Limb (tissue), 2 donors: ENCODE data around the gene CATSPERZ.
"Not testable (repeated sequence)": the region's sequence is repeated elsewhere in the genome, so short reads cannot be mapped to it uniquely, and the experiment has no call there.

Source experiments
- DNase-seq, 2 donors: peaks; one replicate each; pipeline ENCODE4 v3.0.0-alpha.2; 2016; ENCODE audit errors: extremely low spot score in 2 of 2

The CATSPERZ gene

DNA sequence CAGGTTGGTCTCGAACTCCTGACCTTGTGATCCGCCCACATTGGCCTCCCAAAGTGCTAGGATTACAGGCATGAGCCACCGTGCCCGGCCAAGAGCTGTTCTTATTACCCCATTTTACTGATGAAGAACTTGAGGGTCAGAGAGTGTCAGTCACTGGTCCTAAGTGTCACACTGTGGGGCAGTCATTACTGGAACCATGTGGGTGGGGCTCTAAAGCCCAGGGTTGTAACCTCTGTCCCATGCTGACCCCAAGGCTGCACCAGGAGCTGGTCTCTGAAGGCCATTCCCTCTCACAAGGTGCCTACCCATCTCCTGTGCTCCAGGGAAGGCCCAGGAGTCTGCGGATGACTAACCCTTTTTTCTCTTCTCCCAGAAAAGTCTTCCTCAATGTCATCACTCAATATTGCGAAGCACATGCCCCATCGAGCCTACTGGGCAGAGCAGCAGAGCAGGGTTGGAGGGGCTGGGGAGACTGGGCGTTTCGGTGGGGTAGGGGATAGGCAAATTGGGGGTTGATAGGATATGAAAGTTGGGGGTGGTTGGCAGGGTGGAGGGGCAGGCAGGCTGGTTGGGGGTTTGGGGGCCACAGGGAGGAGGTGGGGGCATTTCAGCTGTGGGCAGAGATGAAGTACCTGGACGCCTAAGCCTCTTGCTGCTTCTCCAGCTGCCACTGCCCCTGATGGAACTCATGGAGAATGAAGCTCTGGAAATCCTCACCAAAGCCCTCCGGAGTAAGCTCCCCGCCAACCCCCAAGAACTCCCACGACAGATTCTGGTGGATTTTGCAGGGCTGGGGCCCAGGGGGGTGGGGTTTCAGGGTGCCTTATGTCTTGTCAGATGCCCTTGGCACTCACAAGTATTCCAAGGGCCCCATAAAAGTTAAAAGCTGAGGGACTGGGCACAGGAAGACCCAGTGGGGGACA lies 3.2 kb downstream of the CATSPERZ start:
- DNase-seq = no peak

DNA sequence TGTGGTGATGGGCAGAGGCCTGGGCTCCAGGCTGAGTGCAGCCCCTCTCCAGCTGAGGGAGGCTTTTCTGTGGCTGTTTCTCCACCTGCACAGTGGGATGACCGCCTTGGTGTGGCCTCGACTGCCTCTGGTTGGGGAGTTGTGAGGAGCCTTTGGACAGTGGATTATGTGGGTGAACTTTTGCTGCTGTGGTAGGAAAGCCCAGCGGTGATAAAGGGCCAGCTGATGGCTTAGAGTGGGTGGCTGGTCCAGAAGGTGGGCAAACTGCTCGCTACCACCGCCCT lies 3.8 kb downstream of the CATSPERZ start:
- DNase-seq = no peak

DNA sequence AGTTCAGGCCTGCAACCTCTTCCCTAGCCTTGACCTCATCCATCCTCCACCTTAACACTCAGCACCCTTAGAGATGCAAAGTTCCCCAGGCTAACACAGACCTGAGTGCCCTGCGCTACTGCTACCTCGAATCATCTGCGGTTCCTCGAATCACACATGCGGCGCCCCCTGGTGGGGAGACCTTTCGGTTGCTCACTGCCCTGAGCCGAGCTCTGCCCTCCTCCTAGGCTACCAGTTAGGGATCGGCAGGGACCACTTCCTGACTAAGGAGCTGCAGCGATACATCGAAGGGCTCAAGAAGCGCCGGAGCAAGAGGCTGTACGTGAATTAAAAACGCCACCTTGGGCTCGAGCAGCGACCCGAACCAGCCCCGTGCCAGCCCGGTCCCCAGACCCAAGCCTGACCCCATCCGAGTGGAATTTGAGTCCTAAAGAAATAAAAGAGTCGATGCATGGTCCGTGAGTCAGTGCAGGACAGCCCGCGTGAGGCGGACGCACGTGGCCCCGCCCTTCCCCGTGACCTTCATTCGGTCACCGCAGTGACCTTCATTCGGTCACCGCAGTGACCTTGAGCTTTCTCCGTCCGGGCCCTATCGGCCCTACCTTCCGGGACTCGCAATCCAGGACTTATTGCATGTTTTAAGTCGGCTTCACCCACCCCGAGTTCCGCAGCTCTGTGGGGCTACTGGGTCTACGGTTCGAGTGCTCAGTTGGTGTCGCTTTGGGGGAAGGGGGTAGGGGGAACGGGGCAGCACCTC lies 4.3 kb downstream of the CATSPERZ start:
- DNase-seq = peak; percentile 85 to 93

DNA sequence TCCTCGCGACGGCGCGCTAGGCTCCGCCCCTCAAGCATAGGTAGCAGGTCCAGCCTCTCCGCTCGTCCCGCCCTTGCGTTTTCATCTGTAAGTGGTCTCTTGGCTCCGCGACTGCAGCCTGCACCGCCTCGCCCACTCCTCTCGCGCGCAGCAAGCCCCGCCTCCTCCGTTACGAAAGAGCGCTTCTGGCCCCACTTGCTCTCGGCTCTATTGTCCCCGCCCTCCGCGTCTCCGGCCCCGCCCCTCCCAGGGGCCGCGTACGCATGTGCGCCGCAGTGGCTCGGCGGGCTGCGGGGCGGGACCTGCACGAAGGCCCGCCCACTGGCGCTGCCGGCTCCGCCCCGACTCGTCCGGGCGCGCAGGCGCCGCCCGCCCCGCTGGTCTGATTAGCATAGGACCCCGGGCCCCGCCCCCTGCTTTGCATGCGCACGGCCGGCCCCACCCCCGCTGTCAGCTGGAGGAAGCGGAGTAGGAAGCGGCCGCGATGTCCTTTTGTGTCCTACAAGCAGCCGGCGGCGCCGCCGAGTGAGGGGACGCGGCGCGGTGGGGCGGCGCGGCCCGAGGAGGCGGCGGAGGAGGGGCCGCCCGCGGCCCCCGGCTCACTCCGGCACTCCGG lies 5.0 kb downstream of the CATSPERZ start, which contains the start of gene ESRRA:
ESRRA (plus strand) TSS at position 450 of the 616 bp plus-strand sequence. CDS start 1,656 bp downstream, outside the sequence.
- DNase-seq = peak; percentile 99 to 100

DNA sequence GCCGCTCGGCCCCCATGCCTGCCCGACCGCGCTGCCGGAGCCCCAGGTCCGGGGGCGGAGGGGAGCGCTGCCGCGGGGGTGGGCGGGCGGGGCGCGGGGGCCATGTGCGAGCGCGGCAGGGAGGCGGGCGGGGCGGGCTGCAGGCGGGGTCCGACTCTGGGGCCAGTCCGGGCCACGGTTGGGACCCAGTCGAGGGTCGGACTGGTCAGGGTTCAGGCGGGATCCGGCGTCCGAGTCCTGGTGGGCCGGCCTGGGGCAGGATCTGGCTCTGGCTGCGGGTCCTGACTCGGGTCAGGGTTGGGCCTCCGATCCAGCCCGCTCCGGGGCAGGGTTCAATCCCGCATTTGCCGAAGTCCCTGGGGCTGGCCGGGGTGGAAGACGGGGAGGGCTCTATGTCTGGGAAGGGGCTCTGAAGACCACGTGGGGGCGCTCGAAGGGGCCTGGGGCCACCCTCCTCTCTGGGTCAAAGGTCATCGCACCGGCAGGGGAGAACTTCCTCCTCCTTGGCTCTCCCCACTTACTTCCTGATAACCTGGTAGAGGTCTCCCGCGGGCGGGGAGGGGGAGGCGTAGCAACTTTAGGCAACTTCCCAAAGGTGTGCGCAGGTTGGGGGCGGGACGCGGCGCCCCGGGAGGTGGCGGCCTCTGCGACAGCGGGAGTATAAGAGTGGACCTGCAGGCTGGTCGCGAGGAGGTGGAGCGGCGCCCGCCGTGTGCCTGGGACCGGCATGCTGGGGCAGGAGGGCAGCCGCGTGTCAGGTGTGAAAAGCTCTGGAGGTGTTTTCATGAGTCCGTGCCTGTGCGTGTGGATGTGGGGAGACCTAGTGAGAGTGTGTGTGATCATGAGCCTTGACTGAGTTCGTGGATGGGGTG lies 5.8 kb downstream of the CATSPERZ start:
- DNase-seq = peak; percentile 34 to 77

DNA sequence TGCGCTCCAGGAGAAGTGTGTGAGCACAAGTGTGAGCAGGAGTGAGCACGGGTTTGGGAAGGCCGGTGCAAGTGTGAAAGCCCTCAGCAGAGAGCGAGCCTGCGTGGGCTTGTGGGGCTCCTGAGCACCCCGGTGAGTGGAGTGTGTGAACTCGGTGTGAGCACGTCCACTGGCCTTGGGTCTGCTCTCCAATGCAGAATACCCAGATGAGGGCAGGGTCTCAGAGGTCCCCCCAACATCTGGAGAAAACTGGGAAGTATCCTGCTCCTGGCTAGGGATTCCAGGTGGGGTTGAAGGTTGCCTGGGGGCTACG lies 6.4 kb downstream of the CATSPERZ start:
- no peak for DNase-seq

DNA sequence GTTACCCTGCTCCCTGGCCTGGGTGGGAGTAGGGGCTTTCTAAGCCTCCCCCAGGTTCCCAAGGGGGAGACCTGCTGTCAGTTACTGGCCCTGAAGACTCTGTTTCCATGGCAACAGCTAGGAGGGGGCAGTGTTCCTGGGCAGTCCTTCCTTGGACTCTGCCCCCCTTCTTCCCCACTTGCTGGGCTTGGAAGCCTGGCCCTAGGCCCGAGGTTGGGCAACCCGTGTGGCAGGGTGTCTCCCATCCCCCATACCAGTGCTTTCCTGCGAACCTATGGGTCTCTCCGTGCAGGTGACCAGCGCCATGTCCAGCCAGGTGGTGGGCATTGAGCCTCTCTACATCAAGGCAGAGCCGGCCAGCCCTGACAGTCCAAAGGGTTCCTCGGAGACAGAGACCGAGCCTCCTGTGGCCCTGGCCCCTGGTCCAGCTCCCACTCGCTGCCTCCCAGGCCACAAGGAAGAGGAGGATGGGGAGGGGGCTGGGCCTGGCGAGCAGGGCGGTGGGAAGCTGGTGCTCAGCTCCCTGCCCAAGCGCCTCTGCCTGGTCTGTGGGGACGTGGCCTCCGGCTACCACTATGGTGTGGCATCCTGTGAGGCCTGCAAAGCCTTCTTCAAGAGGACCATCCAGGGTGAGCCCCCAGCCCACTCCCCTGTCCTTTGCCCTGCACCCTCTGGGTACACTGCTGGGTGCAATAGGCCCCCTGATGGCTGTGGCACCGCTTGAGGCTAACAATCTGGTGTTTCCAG lies 6.9 kb downstream of the CATSPERZ start:
- no peak for DNase-seq

DNA sequence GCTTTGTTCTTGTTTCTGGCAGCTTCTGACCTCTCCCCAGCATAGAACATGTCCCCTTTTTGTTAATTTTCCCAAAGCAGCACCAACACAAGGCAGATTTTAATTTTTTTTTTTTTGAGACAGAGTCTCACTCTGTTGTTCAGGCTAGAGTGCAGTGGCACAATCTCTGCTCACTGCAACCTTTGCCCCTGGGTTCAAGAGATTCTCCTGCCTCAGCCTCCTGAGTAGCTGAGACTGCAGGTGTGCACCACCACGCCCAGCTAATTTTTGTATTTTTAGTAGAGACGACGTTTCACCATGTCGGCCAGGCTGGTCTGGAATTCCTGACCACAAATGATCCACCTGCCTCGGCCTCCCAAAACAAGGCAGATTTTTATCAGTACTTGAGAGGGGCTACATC lies 7.6 kb downstream of the CATSPERZ start:
- not testable (repeated sequence) for DNase-seq

DNA sequence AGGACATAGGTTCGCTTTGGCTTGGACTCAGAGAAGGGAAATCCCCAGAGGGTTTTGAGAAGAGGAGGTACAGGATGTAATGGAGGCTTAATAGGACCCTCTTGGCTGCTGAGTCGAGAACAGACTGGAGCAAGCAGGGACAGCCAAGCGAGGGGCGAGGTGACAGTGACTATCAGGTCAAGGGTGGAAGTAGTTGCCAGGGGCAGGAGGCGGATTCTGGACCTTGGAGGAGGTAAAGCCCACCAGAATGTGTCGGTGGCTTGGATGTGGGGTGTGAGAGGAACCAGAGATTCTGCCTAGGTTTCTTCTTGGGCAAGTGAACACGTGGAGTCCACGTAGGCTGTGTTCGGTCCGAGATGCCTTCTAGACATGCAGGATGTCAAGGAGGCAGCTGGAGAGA lies 12.8 kb downstream of the CATSPERZ start:
- DNase-seq = no peak

DNA sequence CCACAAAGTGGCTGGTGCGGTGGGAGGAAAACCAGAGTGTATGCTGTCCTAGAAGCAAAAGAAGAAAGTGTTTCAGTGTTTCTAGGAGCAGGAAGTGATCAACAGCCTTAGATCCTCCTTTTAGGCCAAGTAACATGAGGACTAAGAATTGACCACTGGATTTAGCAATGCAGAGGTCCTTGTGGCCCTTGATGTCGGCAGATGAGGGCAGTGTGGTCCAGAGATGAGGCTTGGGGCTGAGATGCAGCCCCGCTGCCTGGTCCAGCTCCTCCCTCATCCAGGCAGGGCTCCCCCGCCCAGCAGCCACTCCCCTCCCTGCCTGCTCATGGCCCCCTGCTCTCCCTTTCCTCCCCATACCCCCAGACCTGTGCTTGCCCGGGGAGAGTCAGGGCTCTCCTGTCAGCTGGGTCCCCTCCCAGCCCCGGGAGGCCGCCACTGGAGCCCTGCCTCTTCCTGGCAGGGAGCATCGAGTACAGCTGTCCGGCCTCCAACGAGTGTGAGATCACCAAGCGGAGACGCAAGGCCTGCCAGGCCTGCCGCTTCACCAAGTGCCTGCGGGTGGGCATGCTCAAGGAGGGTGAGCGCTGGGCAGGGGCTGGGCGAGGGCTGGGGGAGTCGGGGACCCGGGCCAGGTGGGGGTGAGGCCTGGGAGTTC lies 13.5 kb downstream of the CATSPERZ start:
- DNase-seq = no peak

DNA sequence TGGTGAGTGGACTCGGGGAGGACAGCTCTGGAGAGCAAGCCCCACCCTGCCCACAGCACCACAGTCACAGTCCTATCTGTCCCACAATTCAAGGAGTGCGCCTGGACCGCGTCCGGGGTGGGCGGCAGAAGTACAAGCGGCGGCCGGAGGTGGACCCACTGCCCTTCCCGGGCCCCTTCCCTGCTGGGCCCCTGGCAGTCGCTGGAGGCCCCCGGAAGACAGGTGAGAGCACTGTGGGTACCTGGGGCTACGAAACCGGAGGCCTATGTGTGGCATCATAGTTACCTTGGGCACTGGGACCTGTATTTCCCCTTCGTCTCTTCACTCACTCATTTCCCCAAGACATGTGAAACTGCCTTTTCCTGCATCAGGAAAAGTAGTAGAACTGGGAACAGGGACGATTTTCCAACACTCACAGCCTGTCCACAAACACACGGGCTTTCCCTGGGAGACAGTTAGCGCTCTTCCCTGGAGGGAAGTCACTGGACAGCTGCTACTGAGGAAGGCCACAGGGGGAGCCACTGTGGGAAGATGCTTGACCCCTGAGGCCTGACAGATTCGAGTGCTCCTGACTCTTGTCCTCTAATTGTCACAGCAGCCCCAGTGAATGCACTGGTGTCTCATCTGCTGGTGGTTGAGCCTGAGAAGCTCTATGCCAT lies 14.1 kb downstream of the CATSPERZ start:
- no peak for DNase-seq

DNA sequence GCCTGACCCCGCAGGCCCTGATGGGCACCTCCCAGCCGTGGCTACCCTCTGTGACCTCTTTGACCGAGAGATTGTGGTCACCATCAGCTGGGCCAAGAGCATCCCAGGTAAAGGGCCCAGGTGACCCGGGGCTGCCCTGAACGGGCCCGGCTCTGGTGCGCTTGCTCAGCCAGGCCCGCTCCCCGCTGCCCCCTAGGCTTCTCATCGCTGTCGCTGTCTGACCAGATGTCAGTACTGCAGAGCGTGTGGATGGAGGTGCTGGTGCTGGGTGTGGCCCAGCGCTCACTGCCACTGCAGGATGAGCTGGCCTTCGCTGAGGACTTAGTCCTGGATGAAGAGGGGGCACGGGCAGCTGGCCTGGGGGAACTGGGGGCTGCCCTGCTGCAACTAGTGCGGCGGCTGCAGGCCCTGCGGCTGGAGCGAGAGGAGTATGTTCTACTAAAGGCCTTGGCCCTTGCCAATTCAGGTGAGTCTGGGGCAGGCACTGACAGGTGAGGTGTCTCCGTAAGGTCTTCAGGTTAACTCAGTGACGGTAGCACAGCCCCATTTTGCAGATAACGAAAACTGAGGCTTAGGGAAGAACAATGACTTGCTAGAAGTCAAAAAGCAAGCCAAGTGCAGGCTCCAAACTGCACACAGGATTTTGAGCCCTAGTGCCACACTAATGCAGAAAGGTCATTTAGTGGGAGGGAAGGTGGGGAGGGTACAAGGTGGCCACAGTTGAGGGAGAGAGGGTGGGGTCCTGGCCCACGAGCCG lies 14.8 kb downstream of the CATSPERZ start:
- DNase-seq = no peak

DNA sequence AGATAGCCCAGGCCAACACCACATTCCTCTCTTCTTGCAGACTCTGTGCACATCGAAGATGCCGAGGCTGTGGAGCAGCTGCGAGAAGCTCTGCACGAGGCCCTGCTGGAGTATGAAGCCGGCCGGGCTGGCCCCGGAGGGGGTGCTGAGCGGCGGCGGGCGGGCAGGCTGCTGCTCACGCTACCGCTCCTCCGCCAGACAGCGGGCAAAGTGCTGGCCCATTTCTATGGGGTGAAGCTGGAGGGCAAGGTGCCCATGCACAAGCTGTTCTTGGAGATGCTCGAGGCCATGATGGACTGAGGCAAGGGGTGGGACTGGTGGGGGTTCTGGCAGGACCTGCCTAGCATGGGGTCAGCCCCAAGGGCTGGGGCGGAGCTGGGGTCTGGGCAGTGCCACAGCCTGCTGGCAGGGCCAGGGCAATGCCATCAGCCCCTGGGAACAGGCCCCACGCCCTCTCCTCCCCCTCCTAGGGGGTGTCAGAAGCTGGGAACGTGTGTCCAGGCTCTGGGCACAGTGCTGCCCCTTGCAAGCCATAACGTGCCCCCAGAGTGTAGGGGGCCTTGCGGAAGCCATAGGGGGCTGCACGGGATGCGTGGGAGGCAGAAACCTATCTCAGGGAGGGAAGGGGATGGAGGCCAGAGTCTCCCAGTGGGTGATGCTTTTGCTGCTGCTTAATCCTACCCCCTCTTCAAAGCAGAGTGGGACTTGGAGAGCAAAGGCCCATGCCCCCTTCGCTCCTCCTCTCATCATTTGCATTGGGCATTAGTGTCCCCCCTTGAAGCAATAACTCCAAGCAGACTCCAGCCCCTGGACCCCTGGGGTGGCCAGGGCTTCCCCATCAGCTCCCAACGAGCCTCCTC lies 15.7 kb downstream of the CATSPERZ start:
- DNase-seq = not testable (repeated sequence)

DNA sequence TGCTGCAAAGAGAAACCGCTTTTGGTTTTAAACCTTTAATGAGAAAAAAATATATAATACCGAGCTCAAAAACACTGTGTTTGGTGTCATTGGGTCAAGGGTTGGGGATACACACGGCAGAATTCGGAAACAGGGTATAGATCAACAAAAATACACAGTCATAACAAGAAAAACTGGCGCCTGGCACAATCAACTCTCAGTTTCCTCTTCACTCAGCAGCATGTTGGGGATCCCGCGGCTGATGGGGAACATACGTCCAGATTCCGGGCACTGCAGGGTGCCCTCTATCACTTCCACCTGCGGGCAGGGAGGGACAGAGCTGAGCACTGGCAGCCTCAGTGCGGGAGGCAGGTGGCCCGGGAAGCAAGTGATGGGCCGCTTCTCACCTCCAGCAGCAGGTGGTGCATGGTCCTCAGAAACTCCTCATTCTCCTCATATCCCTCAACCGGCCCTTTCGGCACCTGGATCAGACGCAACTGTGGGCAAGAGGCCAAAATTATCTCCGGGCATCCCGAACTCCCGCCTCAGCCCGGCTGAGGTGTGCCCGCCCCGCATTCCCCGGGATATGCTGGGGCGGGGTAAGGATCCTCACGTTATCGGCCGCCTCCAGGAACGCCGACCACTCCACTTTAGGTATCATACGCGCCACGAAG lies 16.6 kb downstream of the CATSPERZ start:
- no peak for DNase-seq

DNA sequence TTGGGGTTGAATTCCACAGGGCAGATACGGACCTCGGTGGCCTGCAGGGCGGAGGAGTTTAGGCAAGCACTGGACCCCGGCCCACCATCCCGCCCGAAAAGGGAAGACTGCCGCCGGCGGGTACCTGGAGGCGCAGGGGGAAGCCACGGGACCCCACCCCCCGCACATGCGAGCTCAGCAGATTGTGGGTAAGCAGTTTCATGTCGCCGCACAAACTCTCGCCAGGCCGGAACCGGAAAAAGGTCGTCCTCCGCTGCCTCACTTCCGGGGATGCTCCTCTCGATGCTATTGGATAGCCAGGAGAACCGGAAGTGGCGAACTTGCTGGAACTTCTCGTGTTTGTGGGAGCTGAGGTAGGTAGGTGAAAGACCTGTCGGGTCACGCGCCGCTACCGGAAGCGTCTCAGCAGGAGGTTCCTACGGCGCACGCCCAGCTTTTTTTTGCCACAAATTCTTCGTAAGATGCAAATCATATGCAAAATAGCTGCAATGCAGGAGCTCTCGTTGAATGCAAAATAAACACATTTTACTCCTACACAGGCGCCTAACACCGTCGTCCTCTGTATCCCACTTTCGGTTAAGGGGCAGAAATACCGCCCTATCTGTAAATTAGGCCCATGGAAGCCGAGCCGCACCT lies 17.3 kb downstream of the CATSPERZ start, which contains the start of gene TRMT112:
TRMT112 (minus strand) TSS at position 235 of the 636 bp plus-strand sequence; CDS start at position 202, 33 bp downstream.
- DNase-seq = peak; percentile 93 to 96

DNA sequence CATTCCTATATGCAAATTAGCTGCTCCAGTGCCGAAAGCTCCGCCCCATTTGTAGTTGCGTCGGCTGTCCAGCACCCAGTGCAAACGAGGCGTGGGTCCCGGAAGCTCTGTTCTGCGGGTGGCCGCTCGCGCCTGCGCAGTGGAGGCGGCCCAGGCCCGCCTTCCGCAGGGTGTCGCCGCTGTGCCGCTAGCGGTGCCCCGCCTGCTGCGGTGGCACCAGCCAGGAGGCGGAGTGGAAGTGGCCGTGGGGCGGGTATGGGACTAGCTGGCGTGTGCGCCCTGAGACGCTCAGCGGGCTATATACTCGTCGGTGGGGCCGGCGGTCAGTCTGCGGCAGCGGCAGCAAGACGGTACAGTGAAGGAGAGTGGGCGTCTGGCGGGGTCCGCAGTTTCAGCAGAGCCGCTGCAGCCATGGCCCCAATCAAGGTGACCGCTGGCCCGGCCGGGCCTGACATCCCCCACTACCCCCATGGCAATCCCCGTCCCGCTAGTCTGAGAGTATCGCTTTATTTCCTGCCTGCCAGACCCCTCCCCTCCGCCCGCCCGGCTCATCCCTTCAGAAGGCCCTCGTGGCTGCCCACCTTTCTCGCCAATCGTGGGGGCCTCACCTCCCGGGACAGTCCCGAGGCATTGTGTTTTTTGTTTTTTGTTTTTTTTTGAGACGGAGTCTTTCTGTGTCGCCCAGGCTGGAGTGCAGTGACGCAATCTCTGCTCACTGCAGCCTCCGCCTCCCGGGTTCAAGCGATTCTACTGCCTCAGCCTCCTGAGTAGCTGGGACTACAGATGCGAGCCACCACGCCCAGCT lies 18.0 kb downstream of the CATSPERZ start, which contains the start of gene PRDX5:
PRDX5 (plus strand) TSS at position 161 of the 805 bp plus-strand sequence; CDS start at position 256, 95 bp downstream.
- DNase-seq = peak; percentile 95 to 97
